HCT116 (cell line): Measurements from ENCODE around the gene IL18BP. TPM values are rescaled to one million over a fixed set of nuclear protein-coding genes. Genes with fewer than 3 reads are reported as not detected.

Experiments used
- ATAC-seq: fragments of 200-7000 bp; cut with Tn5 transposase; 2 replicates; pipeline ENCODE4 v1.9.1; 2020; ENCODE audit warnings: mild to moderate bottlenecking, moderate library complexity
- BruUV-seq: library from RNA; stranded (reverse); fragments of 400-500 nt; replicated peaks from 2 replicates; lab custom pipeline; 2021; lab: Mats Ljungman, UMichigan
- CTCF ChIA-PET: fragments of 300-600 bp; sonication (Branson Sonifier 250); formaldehyde crosslinking; loops from one replicate; lab custom pipeline; 2021; ENCODE audit warnings: antibody characterized with exemption; lab: Charles Lee
- POLR2A ChIA-PET: fragments of 300-600, 350-600 bp; sonication (Branson Sonifier 250); formaldehyde crosslinking; loops from one replicate; lab custom pipeline; 2021; ENCODE audit warnings: antibody characterized with exemption; lab: Charles Lee
- RAD21 ChIA-PET, 2 experiments: fragments of 300-600 bp; sonication (Branson Sonifier 250); formaldehyde crosslinking; loops; one replicate each; lab custom pipeline; 2023; ENCODE audit warnings: low total read pairs in 2 of 2; ENCODE audit not compliant: uncharacterized antibody in 2 of 2, unreplicated experiment in 2 of 2, low non-redundant PET in 1 of 2; lab: Charles Lee
- DNase-seq: peaks from one replicate; pipeline ENCODE4 v3.0.0-alpha.2; 2010; ENCODE audit warnings: low read depth, low spot score
- H2AFZ ChIP-seq: fragments of 200-600 bp; shearing (Covaris generic), sonication (generic); 2 replicates; pipeline ENCODE4 v1.6.1; 2017; ENCODE audit warnings: low read depth, mixed run types, mixed read lengths, antibody characterized with exemption, low read length; ENCODE audit not compliant: poor library complexity, severe bottlenecking
- H3K27ac ChIP-seq: 2 replicates; pipeline ENCODE4 v1.5.1; 2012; ENCODE audit warnings: low read depth, low read length
- H3K27me3 ChIP-seq: fragments of 200-600 bp; sonication (generic); 2 replicates; pipeline ENCODE4 v1.6.1; 2016; ENCODE audit warnings: mixed run types, low read length, mixed read lengths; ENCODE audit not compliant: insufficient read depth
- H3K36me3 ChIP-seq, 2 experiments: fragments of 200-500 bp in 1 of 2; fragments of 200-600 bp in 1 of 2; sonication (Bioruptor generic) in 1 of 2; sonication (generic) in 1 of 2; 2 replicates each; pipeline versions ENCODE4 v1.5.1 to v1.6.1; 2014 to 2016; ENCODE audit warnings: low read length in 2 of 2, inconsistent platforms in 1 of 2, mixed read lengths in 1 of 2, mixed run types in 1 of 2; ENCODE audit not compliant: insufficient read depth in 2 of 2, control insufficient read depth in 1 of 2
- H3K4me1 ChIP-seq, 2 experiments: fragments of 200-600 bp in 1 of 2; sonication (generic) in 1 of 2; 2 replicates each; pipeline versions ENCODE4 v1.5.1 to v1.6.1; 2012 to 2017; ENCODE audit warnings: low read length in 2 of 2, inconsistent platforms in 1 of 2, mild to moderate bottlenecking in 1 of 2, mixed read lengths in 1 of 2, mixed run types in 1 of 2, moderate library complexity in 1 of 2; ENCODE audit not compliant: insufficient read depth in 2 of 2, control insufficient read depth in 1 of 2
- H3K4me2 ChIP-seq: fragments of 200-600 bp; sonication (generic); 2 replicates; pipeline ENCODE4 v1.6.1; 2017; ENCODE audit warnings: mixed run types, low read length, mixed read lengths
- H3K4me3 ChIP-seq, 2 experiments: fragments of 200-600 bp in 1 of 2; sonication (generic) in 1 of 2; replicated peaks in 1 of 2; 2 replicates each; pipeline ENCODE4 v1.5.1; 2011 to 2016; ENCODE audit warnings: low read length in 2 of 2, control low read depth in 1 of 2, low read depth in 1 of 2, mild to moderate bottlenecking in 1 of 2, mixed read lengths in 1 of 2, mixed run types in 1 of 2
- H3K79me2 ChIP-seq: fragments of 200-600 bp; sonication (generic); 2 replicates; pipeline ENCODE4 v1.6.1; 2017; ENCODE audit warnings: mild to moderate bottlenecking, mixed run types, low read length, moderate library complexity, mixed read lengths; ENCODE audit not compliant: insufficient read depth
- H3K9ac ChIP-seq: fragments of 200-600 bp; sonication (generic); 2 replicates; pipeline ENCODE4 v1.6.1; 2016; ENCODE audit warnings: low read length, mixed read lengths
- H3K9me2 ChIP-seq: fragments of 200-600 bp; sonication (generic), shearing (Covaris generic); 2 replicates; pipeline ENCODE4 v1.6.1; 2017; ENCODE audit warnings: mixed run types, mild to moderate bottlenecking, moderate library complexity; ENCODE audit not compliant: insufficient read depth
- H3K9me3 ChIP-seq, 2 experiments: fragments of 200-500 bp in 1 of 2; fragments of 200-600 bp in 1 of 2; sonication (Bioruptor generic) in 1 of 2; sonication (generic) in 1 of 2; 2 replicates each; pipeline ENCODE4 v1.6.1; 2014 to 2017; ENCODE audit warnings: low read length in 2 of 2, mixed read lengths in 2 of 2, inconsistent platforms in 1 of 2, low read depth in 1 of 2, mild to moderate bottlenecking in 1 of 2, mixed run types in 1 of 2, moderate library complexity in 1 of 2; ENCODE audit not compliant: control insufficient read depth in 1 of 2, insufficient read depth in 1 of 2
- H4K20me1 ChIP-seq: fragments of 200-600 bp; sonication (generic), shearing (Covaris generic); 2 replicates; pipeline ENCODE4 v1.6.1; 2017; ENCODE audit warnings: mixed run types, mild to moderate bottlenecking, moderate library complexity; ENCODE audit not compliant: insufficient read depth
- CBX3 ChIP-seq: IDR thresholded peaks from 2 replicates; pipeline ENCODE4 v1.6.1; 2012; ENCODE audit warnings: low read depth
- CEBPB ChIP-seq: IDR thresholded peaks from 2 replicates; pipeline ENCODE4 v1.6.1; 2012; ENCODE audit warnings: low read depth
- EGR1 ChIP-seq: IDR thresholded peaks from 2 replicates; pipeline ENCODE4 v1.6.1; 2012; ENCODE audit warnings: low read depth
- FOSL1 ChIP-seq: IDR thresholded peaks from 2 replicates; pipeline ENCODE4 v1.6.1; 2012; ENCODE audit warnings: low read depth
- POLR2AphosphoS5 ChIP-seq: IDR thresholded peaks from 2 replicates; pipeline ENCODE4 v1.6.1; 2011; ENCODE audit warnings: mild to moderate bottlenecking, low read depth, low read length, moderate library complexity
- intact Hi-C: fragments of 100-400 bp; cut with micrococcal nuclease; formaldehyde crosslinking; loops from 2 replicates; pipeline ENCODE4 v1.10.0; 2022
- total RNA-seq: library from RNA; stranded (reverse); gene quantifications from one replicate; pipeline ENCODE4 v1.2.1, GENCODE V29; 2021; ENCODE audit not compliant: unreplicated experiment
- TF ChIP-seq, protein P1 (sequence below): IDR thresholded peaks from 2 replicates; pipeline ENCODE4 v1.6.1; 2012
- TF ChIP-seq, protein P2 (sequence below): IDR thresholded peaks from 2 replicates; pipeline ENCODE4 v1.6.1; 2011; ENCODE audit warnings: mild to moderate bottlenecking, low read length, moderate library complexity; ENCODE audit not compliant: insufficient replicate concordance; ENCODE audit errors: extremely low read depth

IL18BP gene
- total RNA-seq, 1 experiment from 2014 or later, result 9.8 TPM

GRCh38 chr11:72042064-72042745 is 43.5 kb downstream of the IL18BP start:
- TSS peak; percentile 62 for BruUV-seq
- H3K9me3 ChIP-seq, result no peaks in the 10 kb centered on the region
- no peaks in the 10 kb centered on the region for H3K9me2 ChIP-seq
- POLR2A ChIA-PET, result interaction anchor here (1.4 kb wide), 1 partner anchor 13 kb away, joined by 3 read pairs; no protein-coding TSS in a partner anchor
- no peaks in the 10 kb centered on the region for H3K36me3 ChIP-seq
- peaks cover 88% of the 10 kb centered on the region for H3K79me2 ChIP-seq
- peak overlapping the region; percentile 57 to 63 for H3K4me3 ChIP-seq
- no peak overlapping the region for H2AFZ ChIP-seq
- peak overlapping the region; percentile 63 for H3K9ac ChIP-seq
- peaks cover 24 to 53% of the 10 kb centered on the region in 2 experiments for H3K4me1 ChIP-seq
- no peak for DNase-seq
- H3K27ac ChIP-seq, result peak overlapping the region; percentile 83
- H3K4me2 ChIP-seq, result peak overlapping the region; percentile 81
- no peak for ATAC-seq
- intact Hi-C loops, result loop anchor here (5.0 kb wide), 1 partner anchor 35 kb away; no protein-coding TSS in a partner anchor
- RAD21 ChIA-PET, result no interaction called here
- H4K20me1 ChIP-seq, result no peaks in the 10 kb centered on the region
- CTCF ChIA-PET, result no interaction called here
- TF ChIP-seq CEBPB (no peak), FOSL1 (no peak), EGR1 (no peak), CBX3 (no peak), POLR2AphosphoS5 (no peak)
- TF ChIP-seq, protein P1, sequence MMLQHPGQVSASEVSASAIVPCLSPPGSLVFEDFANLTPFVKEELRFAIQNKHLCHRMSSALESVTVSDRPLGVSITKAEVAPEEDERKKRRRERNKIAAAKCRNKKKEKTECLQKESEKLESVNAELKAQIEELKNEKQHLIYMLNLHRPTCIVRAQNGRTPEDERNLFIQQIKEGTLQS, result no peak
- TF ChIP-seq, protein P2, sequence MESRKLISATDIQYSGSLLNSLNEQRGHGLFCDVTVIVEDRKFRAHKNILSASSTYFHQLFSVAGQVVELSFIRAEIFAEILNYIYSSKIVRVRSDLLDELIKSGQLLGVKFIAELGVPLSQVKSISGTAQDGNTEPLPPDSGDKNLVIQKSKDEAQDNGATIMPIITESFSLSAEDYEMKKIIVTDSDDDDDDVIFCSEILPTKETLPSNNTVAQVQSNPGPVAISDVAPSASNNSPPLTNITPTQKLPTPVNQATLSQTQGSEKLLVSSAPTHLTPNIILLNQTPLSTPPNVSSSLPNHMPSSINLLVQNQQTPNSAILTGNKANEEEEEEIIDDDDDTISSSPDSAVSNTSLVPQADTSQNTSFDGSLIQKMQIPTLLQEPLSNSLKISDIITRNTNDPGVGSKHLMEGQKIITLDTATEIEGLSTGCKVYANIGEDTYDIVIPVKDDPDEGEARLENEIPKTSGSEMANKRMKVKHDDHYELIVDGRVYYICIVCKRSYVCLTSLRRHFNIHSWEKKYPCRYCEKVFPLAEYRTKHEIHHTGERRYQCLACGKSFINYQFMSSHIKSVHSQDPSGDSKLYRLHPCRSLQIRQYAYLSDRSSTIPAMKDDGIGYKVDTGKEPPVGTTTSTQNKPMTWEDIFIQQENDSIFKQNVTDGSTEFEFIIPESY, result no peak
- no peaks in the 10 kb centered on the region for H3K27me3 ChIP-seq
